UCSD-AML1 (cell line): ENCODE data around the gene KCP.

ENCODE experiments used
- DNase-seq: peaks from one replicate; lab custom pipeline; 2025; ENCODE audit not compliant: unreplicated experiment; lab: John Stamatoyannopoulos, UW

The KCP gene

DNA sequence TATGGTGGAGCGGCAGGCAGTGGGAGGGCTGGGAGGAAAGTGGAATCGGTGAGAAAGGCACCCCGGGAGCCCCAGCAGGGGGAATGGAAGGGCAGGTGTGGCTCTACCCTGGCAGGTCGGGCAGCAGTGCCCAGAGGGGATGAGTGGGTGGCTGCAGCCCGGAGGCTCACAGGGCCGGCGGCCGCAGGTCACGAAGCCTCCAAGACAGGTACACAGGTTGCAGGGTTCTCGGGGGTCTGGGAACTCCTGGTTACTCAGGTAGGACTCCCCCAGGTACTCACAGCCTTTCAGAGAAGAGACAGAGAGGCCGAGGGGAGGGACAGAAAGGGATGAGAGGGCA is 21.8 kb downstream of the KCP start:
- DNase-seq: no peak

DNA sequence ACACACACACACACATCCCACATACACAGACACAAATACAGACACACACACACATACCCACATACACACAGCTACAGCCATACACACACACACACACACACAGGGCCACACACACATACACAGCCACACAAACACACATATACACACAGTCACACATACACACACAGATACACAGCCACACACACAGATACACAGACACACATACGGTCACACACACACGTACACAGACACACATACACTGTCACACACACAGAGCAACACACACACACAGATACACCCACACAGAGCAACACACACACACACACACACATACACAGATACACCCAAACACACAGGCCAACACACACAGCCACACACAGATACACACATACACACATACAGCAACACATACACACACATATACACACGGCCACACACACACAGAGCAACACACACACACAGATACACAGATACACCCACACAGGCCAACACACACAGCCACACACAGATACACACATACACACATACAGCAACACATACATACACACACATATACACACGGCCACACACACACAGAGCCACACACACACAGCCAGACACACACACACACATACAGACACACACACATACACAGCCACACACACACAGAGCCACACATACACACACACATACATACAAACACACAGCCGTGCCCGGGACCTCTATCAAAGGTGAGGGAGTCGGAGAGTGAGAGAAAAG is 22.3 kb downstream of the KCP start:
- no peak for DNase-seq

DNA sequence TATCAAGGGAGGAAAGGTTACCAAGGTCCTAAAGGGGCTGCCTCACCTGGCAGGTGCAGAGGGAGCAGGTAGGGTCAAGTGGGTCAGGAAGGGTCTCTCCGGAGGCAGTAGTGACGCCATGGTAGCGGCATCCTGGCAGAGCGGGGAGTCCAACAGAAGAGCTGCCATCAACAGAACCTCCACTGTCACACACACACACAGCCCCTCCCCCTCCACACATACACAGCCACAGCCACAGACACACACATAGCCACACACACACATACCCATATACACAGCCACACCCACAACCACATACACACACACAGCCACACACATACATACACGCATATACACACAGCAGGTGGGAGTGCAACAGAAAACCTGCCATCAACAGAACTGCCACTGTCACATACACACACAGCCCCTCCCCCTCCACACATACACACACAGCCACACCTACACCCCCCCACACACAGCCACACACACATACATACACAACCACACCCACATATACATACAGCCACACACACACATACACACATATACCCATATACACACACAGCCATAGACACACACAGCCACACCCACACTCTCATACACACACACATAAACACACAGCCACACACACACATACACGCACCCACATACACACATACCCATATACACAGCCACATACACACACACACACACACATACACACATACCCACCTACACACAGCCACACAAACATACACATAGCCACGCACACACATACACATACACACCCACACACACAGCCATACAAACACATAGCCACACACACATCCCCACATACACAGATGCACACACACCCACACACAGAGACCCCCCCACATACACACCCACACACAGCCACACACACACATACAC is 23.1 kb downstream of the KCP start:
- DNase-seq: no peak

DNA sequence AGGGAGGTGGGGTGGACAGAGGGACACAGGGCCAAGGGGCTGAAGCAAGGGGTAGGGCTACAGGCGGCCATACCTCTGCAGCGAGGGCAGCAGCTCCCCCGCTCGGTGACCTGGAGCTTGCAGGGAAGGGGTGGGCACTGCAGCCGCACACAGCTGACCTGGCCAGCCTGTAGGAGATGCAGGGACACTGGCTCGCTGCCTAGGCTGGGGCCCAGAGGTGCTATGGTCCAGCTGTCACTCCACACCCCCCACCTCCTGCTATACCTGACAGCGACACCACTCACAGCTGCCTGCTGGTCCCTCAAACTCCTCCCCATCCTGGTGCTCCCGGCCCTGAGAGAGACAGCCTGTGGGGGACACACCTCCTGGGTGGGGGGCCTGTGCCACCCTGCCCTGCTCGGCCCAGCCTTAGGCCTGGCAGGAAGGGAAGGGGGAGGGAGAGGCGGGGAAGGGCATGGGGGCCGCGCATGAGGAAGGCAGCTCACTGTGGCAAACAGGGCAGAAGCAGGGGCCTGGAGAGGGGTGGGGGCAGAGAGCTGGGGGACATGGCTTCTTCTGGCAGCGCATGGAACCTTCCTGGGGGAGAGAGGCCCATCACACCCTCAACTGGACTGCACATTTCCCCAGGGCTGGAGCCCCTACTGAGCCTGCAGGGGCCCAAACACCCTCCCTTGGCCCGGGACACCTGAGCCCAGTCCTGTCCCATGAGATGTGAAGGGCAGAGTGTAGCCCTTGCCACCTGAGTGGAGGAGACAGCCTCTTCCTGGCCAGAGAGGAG is 23.9 kb downstream of the KCP start:
- no peak for DNase-seq

DNA sequence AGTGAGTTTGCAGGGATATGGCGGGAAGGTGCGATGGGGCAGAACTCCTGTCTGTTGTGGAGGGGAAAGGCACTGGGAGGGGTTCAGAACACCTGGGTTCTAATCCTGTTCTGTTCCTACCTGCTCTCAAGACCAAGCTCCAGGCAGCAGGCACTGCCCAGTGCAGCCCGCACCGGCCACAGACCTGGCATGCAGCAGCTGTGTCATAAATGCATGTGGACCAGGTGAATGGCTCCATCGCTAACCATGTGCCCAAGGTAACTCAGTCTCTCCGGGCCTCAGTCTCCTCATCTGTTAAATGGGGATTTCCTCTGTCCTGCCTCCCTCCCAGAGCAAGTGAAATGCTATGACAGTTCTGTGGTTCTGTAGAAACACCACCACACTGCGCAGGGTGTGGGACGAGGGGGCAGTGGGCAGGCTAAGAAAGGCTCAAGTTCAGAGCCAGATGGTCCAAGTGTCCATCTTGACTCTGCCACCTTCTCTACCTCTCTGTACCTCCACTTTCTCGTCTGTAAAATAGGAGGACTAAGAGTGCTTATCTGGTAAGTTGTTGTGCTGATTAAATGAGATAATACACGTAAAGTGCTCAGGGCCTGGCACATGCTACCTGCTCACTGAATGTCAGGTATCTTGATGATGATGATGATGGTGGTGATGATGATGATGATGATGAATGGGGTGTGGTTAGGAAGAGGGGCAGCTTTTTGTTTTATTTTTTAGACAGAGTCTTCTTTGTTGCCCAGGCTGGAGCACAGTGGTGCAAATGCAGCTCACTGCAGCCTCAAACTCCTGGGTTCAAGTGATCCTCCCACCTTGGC is 24.9 kb downstream of the KCP start:
- no peak for DNase-seq

DNA sequence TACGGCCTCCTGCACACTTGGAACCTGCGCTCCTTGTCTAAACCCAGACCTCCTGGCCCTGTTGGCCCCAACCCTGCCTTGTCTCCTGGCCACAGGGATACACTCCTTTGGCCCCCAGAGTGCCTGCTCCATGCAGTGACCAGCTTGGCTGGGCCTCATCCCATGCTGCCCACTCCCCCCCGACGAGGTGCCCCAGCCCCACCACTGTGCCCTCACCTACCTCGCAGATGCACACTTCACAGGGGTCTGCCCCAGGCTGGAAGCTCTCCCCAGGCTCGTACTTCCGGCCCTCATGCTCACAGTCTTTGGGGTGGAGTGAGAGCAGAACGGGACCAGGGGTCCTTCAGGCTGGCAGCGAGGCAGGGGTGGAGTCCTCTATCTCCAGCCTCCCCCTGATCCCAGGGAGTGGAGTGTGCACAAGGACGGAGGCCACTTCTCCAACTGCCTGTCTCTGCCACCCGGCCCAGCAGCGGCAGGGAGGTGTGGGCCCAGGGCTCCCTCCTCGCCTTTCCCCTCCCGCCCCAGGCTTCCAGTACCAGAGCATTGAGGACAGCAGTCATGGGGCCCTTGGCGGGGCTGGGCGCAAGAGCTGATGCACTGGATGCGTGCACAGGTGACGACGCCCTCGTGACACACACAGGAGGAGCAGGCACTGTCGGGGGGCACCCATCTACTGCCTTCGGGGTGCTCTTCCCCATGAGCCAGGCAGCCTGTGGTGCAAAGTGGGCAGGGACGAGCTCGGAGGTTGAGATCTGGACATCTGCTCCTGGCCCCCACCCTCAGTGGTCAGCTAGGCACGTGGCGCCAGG is 25.7 kb downstream of the KCP start:
- DNase-seq: no peak

DNA sequence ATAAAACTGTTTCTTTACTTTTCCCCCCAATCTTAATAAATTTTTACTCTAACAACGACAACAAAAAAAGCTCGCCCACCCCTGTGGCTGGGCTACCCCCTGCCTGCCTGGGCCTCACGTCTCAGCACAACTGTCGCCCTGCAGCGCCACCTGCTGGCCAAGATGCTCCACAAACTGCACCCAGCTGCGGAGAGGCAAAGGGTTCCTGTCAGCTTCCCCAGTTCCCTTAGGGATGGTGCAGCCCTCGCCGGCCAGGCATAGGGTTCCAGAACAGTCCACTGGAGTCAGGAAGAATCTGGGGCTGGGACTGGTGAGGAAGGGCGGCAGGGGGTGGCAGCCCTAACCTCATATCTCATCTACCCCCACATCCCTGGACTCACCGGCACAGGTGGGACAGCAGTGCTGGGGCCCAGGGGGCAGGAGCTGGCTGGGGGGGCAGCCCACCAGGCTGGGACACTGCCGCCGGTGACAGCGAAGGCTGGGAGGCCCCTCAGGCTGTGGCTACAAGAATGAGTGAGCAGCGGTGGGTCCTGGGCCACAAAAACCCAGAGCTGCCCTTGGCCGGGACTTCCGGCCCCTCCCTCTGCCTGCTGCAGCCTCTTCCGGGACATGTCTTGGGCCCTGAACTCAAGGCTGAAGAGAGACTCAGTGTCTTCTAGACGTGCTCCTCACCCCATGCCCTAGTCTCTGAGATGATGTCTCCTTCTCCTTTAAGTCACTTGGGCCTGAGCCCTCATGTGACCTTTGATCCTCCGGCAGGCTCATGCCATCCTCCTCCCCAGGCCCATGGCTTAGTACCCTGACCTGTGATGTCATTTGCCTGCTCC is 26.7 kb downstream of the KCP start:
- DNase-seq: peak; percentile 67

DNA sequence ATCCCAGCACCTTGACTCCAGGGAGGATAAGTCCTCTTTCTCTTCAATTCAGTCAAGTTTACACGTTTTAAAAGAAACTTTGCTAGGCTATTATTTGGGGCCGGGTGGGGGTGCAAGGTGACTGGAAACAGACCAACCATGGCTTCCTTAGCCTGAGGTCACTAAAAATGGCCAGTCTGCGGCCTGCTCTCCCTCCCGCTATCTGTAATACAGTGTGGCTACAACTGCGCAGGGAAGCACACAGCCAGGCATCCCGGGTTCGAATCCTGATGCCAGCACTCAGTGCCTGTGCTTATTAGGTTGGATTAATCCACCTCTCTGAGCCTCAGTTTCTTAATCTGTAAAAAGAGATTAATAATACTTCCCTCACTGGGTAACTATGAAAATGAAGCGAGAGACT is 28.4 kb downstream of the KCP start:
- no peak for DNase-seq

DNA sequence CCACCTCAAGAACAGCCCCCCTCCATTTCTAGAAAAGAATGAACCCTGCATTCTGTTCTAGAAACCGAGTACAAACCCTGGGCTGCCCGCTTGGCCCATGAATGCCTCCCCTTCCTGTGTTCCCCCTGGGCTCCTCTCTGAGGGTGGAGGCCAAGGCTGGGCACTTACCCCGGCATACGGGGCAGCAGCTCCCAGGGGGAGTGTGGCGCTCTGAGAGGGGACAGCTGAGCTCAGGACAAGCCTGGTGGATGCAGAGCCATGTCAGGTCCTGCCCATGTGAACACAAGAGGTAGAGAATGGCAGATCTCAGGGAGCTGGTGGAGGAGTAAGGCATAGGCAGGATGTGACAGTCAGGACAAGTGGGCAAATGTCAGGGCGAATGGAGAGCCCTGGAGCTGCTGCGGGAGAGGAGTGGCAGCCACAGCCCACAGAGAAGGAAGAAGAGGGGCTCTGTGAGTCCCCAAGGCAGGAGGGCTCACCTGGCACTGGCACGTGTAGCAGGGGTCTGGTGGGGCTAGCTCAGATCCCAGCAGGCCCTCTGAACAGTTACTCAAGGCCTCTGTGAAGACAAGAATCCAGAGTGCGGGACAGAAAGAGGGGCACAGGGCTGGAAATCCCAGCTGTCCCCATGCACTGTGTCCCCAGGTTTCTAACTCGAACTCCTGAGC is 28.9 kb downstream of the KCP start:
- DNase-seq: no peak

DNA sequence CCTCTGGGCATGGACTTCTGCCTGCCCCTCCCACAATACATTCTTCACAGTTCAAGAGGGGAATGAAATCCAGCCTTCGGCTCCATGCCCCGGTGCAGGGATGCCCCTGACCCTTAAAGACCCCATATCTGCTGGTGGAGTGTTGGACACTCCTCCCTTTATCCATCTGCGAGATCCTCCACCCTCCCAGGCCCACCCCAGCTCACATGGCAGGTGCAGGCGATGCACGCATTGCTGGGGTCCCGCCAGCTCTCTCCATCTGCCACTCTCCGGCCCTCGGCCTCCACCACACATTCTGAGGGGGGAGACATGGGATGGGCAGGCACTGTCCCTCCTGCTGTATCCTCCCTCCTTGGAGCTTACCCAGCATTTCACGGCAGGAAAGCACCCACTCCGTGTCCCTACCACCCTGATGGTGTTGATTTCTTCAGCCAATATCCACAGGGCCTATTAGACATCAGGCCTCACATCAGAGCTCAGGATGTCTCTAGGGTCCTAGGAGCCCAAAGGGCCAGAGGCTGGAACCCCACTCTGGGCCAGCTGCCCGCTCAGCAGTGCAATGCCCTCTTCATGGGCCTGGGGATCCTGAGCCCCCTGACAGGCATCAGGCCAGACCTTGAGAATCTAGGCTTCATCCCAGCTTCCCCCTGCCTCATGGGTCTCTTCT is 29.6 kb downstream of the KCP start:
- no peak for DNase-seq

DNA sequence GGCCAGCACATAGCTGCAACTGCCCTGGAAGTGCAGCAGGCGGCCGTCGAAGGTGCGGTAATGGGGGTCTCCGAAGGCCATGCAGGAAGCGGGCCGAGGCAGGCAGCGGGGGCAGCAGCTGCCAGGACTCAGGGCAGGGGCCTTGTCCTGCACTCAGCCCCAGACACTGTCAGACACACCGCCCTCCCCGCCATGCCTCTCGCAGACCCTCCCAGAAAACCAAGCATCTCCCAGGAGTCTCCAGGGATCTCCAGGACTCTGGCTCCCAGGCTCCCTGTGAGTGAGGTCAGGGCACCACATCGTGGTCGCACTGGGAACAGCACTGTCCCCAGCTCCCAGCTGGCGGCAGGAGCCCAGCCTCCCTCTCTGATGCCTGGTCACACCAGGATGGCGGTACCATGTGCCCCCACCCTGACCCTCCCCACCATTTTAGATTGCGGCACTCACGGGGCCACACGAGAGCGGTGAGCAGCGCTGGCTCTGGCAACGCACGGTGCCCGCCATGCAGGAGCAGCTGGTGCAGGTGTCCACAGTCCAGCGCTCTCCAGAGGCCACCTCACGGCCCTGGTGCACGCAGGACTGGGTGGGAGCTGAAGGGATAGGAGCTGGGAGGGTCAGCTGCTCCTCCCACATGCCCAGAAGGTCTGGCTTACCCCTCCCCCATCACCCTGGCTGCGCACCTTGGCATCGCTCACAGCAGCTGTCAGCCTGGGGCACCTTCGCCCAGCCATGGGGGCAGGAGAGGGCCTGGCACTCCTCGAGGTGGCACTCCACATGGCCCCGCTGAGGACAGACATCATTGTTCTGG is 30.4 kb downstream of the KCP start:
- peak; percentile 25 for DNase-seq

DNA sequence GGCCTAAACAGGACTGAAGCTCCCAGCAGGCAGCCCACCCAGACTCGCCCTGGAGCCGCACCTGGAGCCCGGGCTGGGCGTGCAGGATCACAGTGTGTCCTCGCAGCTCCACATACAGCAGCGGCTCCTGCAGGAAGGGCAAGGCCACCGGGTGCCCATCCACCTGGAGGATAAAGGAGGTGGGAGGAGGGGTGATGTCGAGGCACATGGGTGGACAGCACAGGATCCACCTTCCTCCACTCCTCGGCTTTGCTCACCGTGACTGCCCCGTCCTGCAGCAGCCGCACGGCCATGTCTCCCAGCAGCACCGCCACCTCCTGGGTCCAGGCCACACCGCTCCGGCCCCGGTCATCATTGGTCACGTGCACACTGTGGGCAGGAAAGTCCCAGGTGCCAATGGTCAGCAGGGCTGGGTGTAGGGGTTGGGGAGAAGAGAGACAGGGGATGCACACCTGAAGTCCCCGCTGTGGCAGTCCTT is 31.0 kb downstream of the KCP start:
- no peak for DNase-seq

DNA sequence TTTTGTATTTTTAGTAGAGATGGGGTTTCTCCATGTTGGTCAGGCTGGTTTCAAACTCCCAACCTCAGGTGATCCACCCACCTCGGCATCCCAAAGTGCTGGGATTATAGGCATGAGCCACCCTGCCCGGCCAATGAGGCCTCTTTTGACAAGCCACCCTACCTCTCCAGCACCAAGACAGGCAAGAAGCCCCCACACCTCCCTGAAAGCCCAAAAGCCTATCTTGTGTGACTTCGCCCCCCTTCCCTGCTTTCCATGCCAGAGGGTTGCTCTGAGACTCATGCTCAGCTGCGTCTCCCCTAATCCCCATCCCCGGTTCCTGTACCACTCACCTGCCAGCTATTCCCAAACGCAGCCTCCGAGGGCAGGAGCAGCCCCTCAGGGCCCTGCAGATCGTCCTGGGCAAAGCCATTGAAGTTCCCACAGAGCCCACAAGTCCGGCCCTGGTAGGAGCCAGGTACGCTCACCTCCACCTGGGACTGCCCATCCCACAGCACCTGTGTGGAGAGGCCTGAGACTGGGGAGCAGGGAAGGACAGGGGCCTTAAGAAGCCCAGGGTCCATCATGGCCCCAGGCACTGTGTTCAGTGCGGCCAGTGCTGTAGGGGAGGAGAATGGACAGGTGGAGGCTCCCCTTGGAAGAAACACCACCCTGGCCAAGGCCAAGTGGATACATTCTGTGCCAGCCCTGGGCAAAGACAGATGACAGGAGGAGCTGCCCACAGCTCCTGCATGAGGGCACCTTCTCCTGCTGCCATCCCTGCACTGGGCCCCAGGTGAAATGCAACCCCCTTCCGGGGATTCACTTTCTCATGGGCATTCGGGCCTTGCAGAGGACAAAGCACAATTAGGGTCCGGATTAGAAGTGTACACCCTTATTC is 32.0 kb downstream of the KCP start:
- no peak for DNase-seq

DNA sequence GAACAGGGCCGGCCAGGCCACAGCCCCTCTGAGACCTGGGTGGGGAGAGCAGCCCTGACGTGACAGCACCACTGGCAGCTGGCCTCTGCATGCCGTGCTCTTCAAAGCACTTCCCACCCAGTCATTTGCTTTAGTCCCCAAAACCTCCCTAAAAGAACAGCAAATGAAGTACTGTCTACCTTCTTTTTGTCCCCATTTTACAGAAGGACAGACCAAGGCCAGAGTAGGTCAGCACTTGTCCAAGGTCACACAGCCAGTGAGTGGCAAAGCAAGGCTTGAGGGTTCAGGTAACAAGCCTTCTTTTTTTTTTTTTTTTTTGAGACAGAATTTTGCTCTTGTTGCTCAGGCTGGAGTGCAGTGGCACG is 32.8 kb downstream of the KCP start:
- no peak for DNase-seq

DNA sequence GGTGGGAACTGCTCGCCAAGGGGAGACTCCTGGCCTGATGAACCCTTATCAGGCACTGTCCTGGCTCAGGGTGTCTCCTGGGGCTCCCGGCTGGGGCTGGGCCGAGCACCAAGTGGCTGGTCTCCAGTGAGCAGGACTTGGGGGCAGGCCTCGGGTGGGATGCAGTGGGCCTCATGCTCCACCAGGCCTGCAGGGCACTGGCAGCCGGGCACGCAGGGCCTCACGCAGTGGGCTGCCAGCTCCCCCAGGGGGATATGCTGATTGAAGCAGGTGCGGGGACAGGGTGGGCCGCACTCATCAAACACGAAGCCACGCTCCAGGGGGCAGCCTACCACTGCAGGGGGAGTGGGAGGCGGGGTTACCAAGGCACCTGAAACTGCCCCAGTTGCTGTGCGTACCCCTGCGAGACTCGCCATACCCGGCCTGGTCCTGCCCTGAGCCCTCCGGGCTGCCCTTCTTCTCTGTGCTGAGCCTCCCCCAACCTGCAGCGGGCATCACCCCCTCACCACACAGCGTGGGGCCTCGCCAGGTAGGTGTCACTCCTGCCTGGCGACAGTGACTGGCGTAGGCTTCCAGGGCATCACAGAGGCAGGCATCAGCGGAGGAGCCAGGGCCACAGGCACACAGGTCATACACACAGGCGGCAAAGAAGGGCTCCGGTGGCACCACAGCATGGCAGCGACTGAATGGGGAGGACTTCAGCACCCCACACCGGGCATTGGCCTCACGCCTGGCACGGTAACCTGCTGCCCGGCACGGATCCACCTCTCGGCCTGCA is 33.3 kb downstream of the KCP start:
- no peak for DNase-seq

DNA sequence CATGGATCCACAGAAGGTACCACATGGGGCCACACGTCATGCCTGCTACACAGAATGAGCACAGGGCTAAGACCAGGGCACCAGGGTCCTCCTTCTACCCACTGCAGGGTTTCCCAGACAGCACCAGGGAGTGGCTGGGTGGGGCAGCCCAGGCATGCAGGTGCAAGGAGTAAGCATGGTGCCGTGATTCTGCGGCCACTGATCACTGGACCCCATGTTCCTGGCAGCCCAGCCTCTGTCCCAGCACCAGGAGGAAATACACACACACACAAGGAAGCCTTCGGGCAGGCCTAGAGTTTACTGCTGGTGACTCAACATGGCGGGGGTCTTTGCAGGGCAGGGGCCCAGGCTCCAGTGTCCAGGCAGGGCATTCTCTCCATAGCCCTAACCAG is 33.9 kb downstream of the KCP start:
- DNase-seq: no peak
